ENCODE results near the gene DUS2. TPM values are rescaled to one million over a fixed set of nuclear protein-coding genes. Genes with fewer than 3 reads are reported as not detected.

Gene DUS2
- total RNA-seq, 1 experiment from 2014 or later = 27.9 TPM

DNA sequence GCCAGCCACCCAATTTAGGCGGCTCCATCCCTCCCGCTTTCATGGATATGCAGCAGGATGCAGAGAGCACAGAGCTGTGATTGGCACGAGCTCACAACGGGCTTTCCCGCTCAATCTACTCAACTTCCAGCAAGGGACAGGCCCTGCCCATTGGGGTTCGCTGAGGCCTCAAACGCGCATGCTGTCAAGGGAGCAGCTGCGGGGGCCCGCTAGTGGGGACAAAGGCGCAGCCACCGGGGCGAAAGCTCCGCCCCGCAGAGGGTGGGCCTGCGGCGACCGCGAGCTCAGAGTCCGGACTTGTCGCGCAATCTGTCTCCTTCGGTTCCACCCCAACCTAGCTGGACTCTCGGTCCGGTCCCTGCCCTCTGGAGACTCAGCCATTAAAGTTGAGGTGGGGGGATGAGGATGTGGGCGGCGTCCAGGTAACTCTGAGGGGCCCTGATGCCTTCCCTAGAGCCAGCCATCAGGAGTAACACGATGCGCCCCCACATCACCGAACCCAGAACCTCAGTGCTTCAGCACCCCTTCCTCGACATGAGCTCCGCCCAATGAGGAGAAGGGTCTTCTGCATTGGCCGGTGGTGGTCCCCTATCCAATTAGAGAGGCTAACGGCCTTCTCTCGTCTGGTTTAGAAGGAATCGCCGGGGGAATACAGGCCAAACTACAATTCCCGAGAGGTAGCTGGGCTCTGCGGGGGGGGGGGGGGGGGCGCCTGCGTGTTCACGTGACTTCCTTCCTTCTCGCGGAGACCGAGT, 61.6 kb downstream of the DUS2 start (continued):
- TF ChIP-seq, protein P1, sequence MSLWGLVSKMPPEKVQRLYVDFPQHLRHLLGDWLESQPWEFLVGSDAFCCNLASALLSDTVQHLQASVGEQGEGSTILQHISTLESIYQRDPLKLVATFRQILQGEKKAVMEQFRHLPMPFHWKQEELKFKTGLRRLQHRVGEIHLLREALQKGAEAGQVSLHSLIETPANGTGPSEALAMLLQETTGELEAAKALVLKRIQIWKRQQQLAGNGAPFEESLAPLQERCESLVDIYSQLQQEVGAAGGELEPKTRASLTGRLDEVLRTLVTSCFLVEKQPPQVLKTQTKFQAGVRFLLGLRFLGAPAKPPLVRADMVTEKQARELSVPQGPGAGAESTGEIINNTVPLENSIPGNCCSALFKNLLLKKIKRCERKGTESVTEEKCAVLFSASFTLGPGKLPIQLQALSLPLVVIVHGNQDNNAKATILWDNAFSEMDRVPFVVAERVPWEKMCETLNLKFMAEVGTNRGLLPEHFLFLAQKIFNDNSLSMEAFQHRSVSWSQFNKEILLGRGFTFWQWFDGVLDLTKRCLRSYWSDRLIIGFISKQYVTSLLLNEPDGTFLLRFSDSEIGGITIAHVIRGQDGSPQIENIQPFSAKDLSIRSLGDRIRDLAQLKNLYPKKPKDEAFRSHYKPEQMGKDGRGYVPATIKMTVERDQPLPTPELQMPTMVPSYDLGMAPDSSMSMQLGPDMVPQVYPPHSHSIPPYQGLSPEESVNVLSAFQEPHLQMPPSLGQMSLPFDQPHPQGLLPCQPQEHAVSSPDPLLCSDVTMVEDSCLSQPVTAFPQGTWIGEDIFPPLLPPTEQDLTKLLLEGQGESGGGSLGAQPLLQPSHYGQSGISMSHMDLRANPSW (CRISPR knock-in tag; conservative IDR thresholded peaks at IDR 0.05; ENCODE audit: low read depth) = no peak
- TF ChIP-seq, protein P2, sequence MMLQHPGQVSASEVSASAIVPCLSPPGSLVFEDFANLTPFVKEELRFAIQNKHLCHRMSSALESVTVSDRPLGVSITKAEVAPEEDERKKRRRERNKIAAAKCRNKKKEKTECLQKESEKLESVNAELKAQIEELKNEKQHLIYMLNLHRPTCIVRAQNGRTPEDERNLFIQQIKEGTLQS (CRISPR knock-in tag; conservative IDR thresholded peaks at IDR 0.05) = no peak
- TF ChIP-seq, protein P3, sequence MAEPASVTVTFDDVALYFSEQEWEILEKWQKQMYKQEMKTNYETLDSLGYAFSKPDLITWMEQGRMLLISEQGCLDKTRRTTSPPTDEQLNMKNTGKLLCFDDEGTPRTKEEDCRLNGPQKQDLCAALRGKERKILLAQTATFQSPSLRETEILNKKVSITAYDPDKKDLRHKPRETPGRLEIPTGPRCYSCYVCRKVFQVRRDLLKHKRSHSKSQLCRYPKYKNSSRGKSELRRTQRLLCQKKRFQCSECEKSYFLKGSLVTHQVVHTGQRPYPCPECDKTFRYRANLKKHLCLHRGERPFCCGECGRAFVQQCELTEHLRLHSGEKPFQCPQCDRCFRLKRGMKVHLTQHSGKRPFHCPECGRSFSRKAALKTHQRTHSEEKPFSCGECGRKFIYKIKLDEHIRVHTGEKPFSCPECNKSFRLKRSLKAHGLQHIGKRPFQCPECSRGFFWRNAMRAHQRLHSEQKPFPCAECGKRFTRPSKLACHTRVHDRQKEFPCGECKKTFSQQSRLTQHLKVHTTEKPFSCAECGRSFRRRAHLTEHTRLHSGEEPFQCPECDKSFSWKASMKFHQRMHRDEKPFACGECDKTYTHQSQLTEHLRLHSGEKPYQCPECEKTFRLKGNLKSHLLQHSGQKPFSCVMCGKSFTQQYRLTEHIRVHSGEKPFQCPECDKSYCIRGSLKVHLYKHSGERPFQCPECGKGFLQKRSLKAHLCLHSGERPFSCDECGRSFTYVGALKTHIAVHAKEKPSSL (CRISPR knock-in tag; conservative IDR thresholded peaks at IDR 0.05) = no peak
- TF ChIP-seq ETV6 (CRISPR knock-in tag; IDR thresholded peaks at IDR 0.05) (peak; percentile 91), ESRRA (CRISPR knock-in tag; IDR thresholded peaks at IDR 0.05; ENCODE audit: borderline replicate concordance) (no peak), ZNF138 (CRISPR knock-in tag; conservative IDR thresholded peaks at IDR 0.05) (no peak), ARID4B (CRISPR knock-in tag; IDR thresholded peaks at IDR 0.05; ENCODE audit: borderline replicate concordance) (peak; percentile 97), TP53 (CRISPR knock-in tag; IDR thresholded peaks at IDR 0.05) (no peak), ZNF416 (CRISPR knock-in tag; IDR thresholded peaks at IDR 0.05) (0 out of 2 replicates have a peak, but pooled peaks have one; percentile 63), KAT7 (CRISPR knock-in tag; IDR thresholded peaks at IDR 0.05; ENCODE audit: borderline replicate concordance) (no peak), IRF2 (CRISPR knock-in tag; IDR thresholded peaks at IDR 0.05; ENCODE audit: borderline replicate concordance, low read depth) (no peak), ZNF671 (CRISPR knock-in tag; IDR thresholded peaks at IDR 0.05) (no peak), NR1H2 (CRISPR knock-in tag; IDR thresholded peaks at IDR 0.05) (no peak), ZNF232 (CRISPR knock-in tag; IDR thresholded peaks at IDR 0.05) (0 out of 2 replicates have a peak, but pooled peaks have one; percentile 32), TEAD1 (CRISPR knock-in tag; IDR thresholded peaks at IDR 0.05) (peak; percentile 88), NFATC4 (CRISPR knock-in tag; IDR thresholded peaks at IDR 0.05) (no peak), HMGA2 (CRISPR knock-in tag; IDR thresholded peaks at IDR 0.05) (no peak)
- TF ChIP-seq, protein P4, sequence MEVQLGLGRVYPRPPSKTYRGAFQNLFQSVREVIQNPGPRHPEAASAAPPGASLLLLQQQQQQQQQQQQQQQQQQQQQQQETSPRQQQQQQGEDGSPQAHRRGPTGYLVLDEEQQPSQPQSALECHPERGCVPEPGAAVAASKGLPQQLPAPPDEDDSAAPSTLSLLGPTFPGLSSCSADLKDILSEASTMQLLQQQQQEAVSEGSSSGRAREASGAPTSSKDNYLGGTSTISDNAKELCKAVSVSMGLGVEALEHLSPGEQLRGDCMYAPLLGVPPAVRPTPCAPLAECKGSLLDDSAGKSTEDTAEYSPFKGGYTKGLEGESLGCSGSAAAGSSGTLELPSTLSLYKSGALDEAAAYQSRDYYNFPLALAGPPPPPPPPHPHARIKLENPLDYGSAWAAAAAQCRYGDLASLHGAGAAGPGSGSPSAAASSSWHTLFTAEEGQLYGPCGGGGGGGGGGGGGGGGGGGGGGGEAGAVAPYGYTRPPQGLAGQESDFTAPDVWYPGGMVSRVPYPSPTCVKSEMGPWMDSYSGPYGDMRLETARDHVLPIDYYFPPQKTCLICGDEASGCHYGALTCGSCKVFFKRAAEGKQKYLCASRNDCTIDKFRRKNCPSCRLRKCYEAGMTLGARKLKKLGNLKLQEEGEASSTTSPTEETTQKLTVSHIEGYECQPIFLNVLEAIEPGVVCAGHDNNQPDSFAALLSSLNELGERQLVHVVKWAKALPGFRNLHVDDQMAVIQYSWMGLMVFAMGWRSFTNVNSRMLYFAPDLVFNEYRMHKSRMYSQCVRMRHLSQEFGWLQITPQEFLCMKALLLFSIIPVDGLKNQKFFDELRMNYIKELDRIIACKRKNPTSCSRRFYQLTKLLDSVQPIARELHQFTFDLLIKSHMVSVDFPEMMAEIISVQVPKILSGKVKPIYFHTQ (CRISPR knock-in tag; IDR thresholded peaks at IDR 0.05) = no peak
- TF ChIP-seq, protein P5, sequence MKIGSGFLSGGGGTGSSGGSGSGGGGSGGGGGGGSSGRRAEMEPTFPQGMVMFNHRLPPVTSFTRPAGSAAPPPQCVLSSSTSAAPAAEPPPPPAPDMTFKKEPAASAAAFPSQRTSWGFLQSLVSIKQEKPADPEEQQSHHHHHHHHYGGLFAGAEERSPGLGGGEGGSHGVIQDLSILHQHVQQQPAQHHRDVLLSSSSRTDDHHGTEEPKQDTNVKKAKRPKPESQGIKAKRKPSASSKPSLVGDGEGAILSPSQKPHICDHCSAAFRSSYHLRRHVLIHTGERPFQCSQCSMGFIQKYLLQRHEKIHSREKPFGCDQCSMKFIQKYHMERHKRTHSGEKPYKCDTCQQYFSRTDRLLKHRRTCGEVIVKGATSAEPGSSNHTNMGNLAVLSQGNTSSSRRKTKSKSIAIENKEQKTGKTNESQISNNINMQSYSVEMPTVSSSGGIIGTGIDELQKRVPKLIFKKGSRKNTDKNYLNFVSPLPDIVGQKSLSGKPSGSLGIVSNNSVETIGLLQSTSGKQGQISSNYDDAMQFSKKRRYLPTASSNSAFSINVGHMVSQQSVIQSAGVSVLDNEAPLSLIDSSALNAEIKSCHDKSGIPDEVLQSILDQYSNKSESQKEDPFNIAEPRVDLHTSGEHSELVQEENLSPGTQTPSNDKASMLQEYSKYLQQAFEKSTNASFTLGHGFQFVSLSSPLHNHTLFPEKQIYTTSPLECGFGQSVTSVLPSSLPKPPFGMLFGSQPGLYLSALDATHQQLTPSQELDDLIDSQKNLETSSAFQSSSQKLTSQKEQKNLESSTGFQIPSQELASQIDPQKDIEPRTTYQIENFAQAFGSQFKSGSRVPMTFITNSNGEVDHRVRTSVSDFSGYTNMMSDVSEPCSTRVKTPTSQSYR (CRISPR knock-in tag; IDR thresholded peaks at IDR 0.05) = no peak
- TF ChIP-seq, protein P6, sequence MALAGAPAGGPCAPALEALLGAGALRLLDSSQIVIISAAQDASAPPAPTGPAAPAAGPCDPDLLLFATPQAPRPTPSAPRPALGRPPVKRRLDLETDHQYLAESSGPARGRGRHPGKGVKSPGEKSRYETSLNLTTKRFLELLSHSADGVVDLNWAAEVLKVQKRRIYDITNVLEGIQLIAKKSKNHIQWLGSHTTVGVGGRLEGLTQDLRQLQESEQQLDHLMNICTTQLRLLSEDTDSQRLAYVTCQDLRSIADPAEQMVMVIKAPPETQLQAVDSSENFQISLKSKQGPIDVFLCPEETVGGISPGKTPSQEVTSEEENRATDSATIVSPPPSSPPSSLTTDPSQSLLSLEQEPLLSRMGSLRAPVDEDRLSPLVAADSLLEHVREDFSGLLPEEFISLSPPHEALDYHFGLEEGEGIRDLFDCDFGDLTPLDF (CRISPR knock-in tag; IDR thresholded peaks at IDR 0.05) = no peak
